AG10803 (cell line): ENCODE data around the gene PGM1.

Experiments used
- DNase-seq: peaks from one replicate; pipeline ENCODE4 v3.0.0; 2010; ENCODE audit warnings: low read depth
- H3K4me3 ChIP-seq: 2 replicates; pipeline ENCODE4 v1.5.1; 2011; ENCODE audit warnings: mild to moderate bottlenecking, low read length, control low read depth
- TF ChIP-seq, protein P1 (sequence below): conservative IDR thresholded peaks from 2 replicates; pipeline ENCODE4 v1.5.1; 2011; ENCODE audit warnings: mild to moderate bottlenecking, low read length, control low read depth, inconsistent platforms

PGM1 gene

DNA sequence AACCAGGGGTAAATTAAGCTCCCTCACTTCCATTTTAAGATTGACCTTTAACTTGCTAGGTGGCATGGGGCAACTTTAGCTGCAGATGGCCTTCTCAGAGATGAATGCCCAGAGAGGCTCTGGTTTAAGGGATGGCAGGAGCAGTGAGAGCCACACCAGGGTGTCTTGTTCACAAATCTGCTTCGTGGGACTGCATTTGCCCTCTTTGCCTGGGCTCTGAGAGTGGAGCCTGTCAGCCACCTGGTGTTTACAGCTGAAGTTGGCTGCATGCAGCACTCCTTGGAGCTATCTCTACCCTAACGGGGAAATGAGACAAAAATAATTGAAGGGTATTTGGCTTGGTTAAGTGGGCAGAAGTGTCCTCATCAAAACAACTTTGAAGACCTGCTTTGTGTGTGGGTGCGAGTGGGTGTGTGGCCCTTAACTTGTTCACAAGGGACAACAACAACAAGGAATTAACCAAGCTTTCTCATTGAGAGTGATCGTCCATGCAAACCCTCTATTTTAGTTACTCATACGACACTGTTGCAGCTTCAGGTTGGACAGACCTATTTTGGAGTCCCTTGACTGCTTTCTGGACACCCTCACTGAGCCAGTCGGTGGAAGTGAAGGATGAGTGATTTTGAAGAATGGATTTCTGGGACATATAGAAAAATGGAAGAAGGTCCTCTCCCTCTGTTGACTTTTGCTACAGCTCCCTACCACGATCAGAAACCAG lies 29.8 kb downstream of the PGM1 start:
- no peak for DNase-seq
- H3K4me3 ChIP-seq: no peak overlapping the region
- TF ChIP-seq, protein P1, sequence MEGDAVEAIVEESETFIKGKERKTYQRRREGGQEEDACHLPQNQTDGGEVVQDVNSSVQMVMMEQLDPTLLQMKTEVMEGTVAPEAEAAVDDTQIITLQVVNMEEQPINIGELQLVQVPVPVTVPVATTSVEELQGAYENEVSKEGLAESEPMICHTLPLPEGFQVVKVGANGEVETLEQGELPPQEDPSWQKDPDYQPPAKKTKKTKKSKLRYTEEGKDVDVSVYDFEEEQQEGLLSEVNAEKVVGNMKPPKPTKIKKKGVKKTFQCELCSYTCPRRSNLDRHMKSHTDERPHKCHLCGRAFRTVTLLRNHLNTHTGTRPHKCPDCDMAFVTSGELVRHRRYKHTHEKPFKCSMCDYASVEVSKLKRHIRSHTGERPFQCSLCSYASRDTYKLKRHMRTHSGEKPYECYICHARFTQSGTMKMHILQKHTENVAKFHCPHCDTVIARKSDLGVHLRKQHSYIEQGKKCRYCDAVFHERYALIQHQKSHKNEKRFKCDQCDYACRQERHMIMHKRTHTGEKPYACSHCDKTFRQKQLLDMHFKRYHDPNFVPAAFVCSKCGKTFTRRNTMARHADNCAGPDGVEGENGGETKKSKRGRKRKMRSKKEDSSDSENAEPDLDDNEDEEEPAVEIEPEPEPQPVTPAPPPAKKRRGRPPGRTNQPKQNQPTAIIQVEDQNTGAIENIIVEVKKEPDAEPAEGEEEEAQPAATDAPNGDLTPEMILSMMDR: no peak

DNA sequence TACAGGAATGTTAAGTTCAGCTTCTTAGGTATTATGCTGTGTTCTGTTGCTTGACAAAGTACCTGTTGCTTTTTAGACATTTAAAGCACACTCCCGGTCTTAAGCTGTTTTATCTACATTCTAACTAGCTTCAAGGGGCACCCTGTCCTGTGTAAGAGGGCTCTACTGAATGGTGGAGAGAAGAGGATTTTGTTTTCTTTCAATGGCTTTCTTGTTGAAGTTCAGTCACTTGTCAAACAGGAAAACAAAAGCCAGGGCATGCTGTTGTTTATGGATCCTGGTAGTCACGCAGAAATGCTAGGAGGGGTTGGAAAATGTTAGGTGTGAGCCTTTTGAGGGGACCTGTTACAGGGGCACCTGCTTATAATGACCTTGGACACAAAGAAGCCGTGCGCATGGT lies 30.7 kb downstream of the PGM1 start:
- TF ChIP-seq, protein P1: no peak
- DNase-seq: no peak
- no peak overlapping the region for H3K4me3 ChIP-seq

- peak; percentile 60 for DNase-seq
- H3K4me3 ChIP-seq: no peak overlapping the region
- TF ChIP-seq, protein P1: peak; percentile 48
Observed at GRCh38 chr1:63624911-63625310, 31.7 kb downstream of the PGM1 start.

DNA sequence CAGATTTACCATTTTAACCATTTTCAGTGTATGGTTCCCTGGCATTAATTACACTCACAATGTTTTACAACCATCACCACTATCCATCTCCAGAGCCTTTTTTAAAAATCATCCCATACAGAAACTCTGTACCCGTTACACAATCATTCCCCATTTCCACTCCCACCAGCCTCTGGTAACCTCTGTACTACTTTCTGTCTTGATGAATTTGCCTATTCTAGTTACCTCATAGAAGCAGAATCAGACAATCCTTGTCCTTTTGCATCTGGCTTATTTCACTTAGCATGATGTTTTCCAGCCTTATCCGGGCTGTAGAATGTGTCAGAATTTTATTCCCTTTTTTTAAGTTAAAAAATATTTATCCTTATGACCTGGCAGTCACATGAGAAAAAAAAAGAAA lies 33.0 kb downstream of the PGM1 start:
- DNase-seq: no peak
- H3K4me3 ChIP-seq: no peak overlapping the region
- TF ChIP-seq, protein P1: no peak

GRCh38 chr1:63628607-63629006 lies 35.4 kb downstream of the PGM1 start:
- DNase-seq: no peak
- TF ChIP-seq, protein P1: no peak
- no peak overlapping the region for H3K4me3 ChIP-seq

DNA sequence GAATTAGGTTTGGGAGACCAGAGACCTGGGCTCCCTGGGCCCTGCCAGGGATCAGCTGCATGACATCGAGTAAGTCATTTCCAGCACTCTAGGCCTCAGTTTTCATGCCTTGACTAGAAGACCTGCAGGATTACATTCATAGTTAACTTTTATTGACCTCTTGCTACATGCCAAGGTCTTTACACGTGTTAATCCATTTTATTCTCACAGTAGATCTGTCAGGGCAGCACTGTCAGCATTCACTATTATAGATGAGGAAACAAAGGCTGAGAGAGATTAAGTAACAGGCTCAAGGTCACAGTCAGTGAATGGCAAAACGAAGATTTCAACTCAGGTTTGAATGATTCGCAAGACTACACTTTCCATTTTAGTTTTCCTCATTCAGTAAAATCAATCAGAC lies 37.0 kb downstream of the PGM1 start:
- TF ChIP-seq, protein P1: no peak
- DNase-seq: peak; percentile 35
- no peak overlapping the region for H3K4me3 ChIP-seq

DNA sequence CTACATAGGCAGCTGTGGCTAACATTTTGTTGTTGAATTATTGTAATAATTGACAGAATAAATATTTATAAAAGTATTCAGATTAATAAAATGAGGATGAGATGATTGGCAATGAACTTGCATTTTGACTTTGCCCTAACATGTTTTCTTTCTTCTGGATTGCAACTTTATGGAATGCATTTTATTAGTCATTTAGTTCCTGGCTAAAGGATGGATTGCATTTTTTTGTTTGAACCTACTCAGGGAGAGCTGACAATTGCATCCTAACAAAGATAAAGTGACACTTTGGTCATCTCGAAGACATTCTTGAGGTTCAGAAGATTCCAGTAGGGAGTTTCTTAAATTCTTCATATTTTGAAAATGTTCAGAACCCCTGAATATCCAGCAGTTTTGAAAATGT lies 37.5 kb downstream of the PGM1 start:
- DNase-seq: peak; percentile 73
- no peak overlapping the region for H3K4me3 ChIP-seq
- TF ChIP-seq, protein P1: no peak
